ENCODE results near the gene TOM1L1.
"Not testable (repeated sequence)": the region's sequence is repeated elsewhere in the genome, so short reads cannot be mapped to it uniquely, and the experiment has no call there.

DNA sequence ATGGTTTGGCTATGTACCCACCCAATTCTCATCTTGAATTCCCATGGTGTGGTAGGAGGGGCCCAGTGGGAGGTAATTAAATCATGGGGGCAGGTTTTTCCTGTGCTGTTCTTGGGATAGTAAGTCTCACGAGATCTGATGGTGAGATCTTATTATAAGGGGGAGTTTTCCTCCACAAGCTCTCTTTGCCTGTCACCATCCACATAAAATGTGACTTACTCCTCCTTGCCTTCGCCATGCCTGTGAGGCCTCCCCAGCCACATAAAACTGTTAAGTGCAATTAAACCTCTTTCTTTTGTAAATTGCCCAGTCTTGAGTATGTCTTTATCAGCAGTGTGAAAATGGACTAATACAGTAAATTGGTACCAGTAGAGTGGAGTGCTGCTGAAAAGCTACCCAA is 24.7 kb upstream of the TOM1L1 start:
- not testable (repeated sequence) for TF ChIP-seq CTCF, POLR2A (IDR thresholded peaks at IDR 0.05)
